ENCODE data around the gene C11orf42. TPM values are rescaled to one million over a fixed set of nuclear protein-coding genes. Genes with fewer than 3 reads are reported as not detected.

Gene C11orf42
- total RNA-seq, 1 experiment from 2014 or later, result not detected

DNA sequence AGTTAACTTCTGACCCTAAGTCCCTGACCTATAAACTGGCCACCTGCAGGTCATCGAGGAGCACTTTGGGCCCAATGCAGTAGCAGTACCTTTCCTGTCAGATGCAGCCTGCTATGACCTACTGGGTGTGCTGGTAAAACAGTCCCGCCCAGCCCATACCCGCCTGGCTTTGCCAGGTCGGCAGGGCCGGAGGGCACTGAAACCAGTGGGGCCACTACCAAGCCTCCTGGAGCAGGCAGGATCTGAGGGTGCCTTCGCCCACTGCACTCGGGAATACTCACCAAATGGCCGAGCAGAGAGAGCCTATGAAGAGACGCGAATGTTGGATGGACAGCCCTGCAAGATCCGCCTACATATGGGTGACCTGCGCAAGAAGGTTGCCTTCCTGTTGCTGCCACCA lies 4.4 kb downstream of the C11orf42 start:
- H3K27ac ChIP-seq (ENCODE audit: insufficient read length, low read depth, low read length), result no peak overlapping the region
- H3K23ac ChIP-seq (ENCODE audit: insufficient read length, low read depth, low read length), result no peak overlapping the region
- H4K91ac ChIP-seq (ENCODE audit: insufficient read length, low read depth, low read length), result no peak overlapping the region
- H3K14ac ChIP-seq (ENCODE audit: insufficient read depth, low read length), result no peak overlapping the region
- H3K4me1 ChIP-seq (ENCODE audit: insufficient read depth, low read length), result no peaks in the 10 kb centered on the region
- H4K8ac ChIP-seq (replicated peaks; ENCODE audit: insufficient read length, low read depth, low read length), result no peak overlapping the region
- Mint-ChIP-seq H3K27me3 (ENCODE audit: low read depth) (no peaks in the 10 kb centered on the region), H3K9me3 (no peaks in the 10 kb centered on the region), H3K27ac (no peak overlapping the region), H3K4me3 (no peak overlapping the region), H3K4me1 (no peaks in the 10 kb centered on the region), H3K36me3 (ENCODE audit: insufficient read depth in 1 of 3, low read depth in 3 of 3) (peaks cover 5 to 28% (median 17%) of the 10 kb centered on the region in 3 experiments; a peak in 4 of 7 replicates)
- no peak overlapping the region for H3K9ac ChIP-seq (ENCODE audit: extremely low read depth, insufficient read length, low read length)
- TF ChIP-seq, protein P1, sequence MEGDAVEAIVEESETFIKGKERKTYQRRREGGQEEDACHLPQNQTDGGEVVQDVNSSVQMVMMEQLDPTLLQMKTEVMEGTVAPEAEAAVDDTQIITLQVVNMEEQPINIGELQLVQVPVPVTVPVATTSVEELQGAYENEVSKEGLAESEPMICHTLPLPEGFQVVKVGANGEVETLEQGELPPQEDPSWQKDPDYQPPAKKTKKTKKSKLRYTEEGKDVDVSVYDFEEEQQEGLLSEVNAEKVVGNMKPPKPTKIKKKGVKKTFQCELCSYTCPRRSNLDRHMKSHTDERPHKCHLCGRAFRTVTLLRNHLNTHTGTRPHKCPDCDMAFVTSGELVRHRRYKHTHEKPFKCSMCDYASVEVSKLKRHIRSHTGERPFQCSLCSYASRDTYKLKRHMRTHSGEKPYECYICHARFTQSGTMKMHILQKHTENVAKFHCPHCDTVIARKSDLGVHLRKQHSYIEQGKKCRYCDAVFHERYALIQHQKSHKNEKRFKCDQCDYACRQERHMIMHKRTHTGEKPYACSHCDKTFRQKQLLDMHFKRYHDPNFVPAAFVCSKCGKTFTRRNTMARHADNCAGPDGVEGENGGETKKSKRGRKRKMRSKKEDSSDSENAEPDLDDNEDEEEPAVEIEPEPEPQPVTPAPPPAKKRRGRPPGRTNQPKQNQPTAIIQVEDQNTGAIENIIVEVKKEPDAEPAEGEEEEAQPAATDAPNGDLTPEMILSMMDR (conservative IDR thresholded peaks at IDR 0.05), result no peak
- no peak overlapping the region for H3T11ph ChIP-seq (ENCODE audit: low read length)
- H4K20me1 ChIP-seq (ENCODE audit: control insufficient read depth, insufficient read depth, insufficient read length), result no peaks in the 10 kb centered on the region
- H4K5ac ChIP-seq (ENCODE audit: insufficient read length, low read depth, low read length), result no peak overlapping the region
- H2AFZ ChIP-seq (ENCODE audit: low read length), result no peak overlapping the region
- DNase-seq, result no peak
- H3K18ac ChIP-seq (ENCODE audit: insufficient read length, low read depth, low read length), result no peak overlapping the region
- no CpG with 5 or more reads among the region's 12 CpGs for WGBS (ENCODE audit: extremely low coverage, insufficient read length, low lambda C conversion rate)
- H2BK20ac ChIP-seq (ENCODE audit: low read depth, low read length, poor library complexity, severe bottlenecking), result no peak overlapping the region
- H3K4me2 ChIP-seq (ENCODE audit: insufficient read depth, insufficient read length, low read length), result no peak overlapping the region
- no peaks in the 10 kb centered on the region for H3K79me1 ChIP-seq (ENCODE audit: insufficient read depth, low read depth, low read length, poor library complexity, severe bottlenecking)
- H2AK5ac ChIP-seq (ENCODE audit: insufficient read length, low read length), result no peak overlapping the region
- H3K4ac ChIP-seq (ENCODE audit: low read depth, low read length), result no peak overlapping the region
- no peaks in the 10 kb centered on the region for H3K27me3 ChIP-seq (ENCODE audit: insufficient read depth, low read length)
- H3K56ac ChIP-seq (ENCODE audit: insufficient read length, low read depth, low read length), result no peak overlapping the region
- no peak overlapping the region for H2BK120ac ChIP-seq (ENCODE audit: low read depth, low read length, poor library complexity, severe bottlenecking)
- no peaks in the 10 kb centered on the region for H3K23me2 ChIP-seq (ENCODE audit: insufficient read length, low read depth, low read length, poor library complexity, severe bottlenecking)
- no peaks in the 10 kb centered on the region for H3K9me3 ChIP-seq (ENCODE audit: control insufficient read depth, low read depth, low read length)
- no peak overlapping the region for H2BK5ac ChIP-seq (ENCODE audit: insufficient read length, low read length)
- no peaks in the 10 kb centered on the region for H3K79me2 ChIP-seq (ENCODE audit: insufficient read depth, low read length)
- H2BK15ac ChIP-seq (ENCODE audit: low read depth, low read length), result no peak overlapping the region
- no peak overlapping the region for H2BK12ac ChIP-seq (ENCODE audit: insufficient read length, low read depth, low read length)
